ENCODE results near the gene CARS2.
A peak's percentile ranks its signal among the peaks of the same experiment; 100 is the strongest.

CARS2 gene

GRCh38 chr13:110683203-110683883 is 22.6 kb downstream of the CARS2 start:
- H3K36me3 Mint-ChIP-seq (ENCODE audit: low read depth) = peaks cover 49% of the 10 kb centered on the region
- no peak overlapping the region for H3K4me3 Mint-ChIP-seq
- no peaks in the 10 kb centered on the region for H3K27me3 Mint-ChIP-seq (ENCODE audit: low read depth, poor library complexity)
- H3K27ac Mint-ChIP-seq = no peak overlapping the region
- H3K9me3 Mint-ChIP-seq = no peaks in the 10 kb centered on the region
- peaks cover 7% of the 10 kb centered on the region for H3K4me1 Mint-ChIP-seq
- TF ChIP-seq CTCF (IDR thresholded peaks at IDR 0.05) = peak; percentile 15
- DNase-seq = no peak

GRCh38 chr13:110682746-110683145 is 23.2 kb downstream of the CARS2 start:
- no peaks in the 10 kb centered on the region for H3K27me3 Mint-ChIP-seq (ENCODE audit: low read depth, poor library complexity)
- no peak overlapping the region for H3K27ac Mint-ChIP-seq
- DNase-seq = no peak
- peaks cover 52% of the 10 kb centered on the region for H3K36me3 Mint-ChIP-seq (ENCODE audit: low read depth)
- no peak overlapping the region for H3K4me3 Mint-ChIP-seq
- peaks cover 7% of the 10 kb centered on the region for H3K4me1 Mint-ChIP-seq
- no peaks in the 10 kb centered on the region for H3K9me3 Mint-ChIP-seq
- no peak for TF ChIP-seq CTCF (IDR thresholded peaks at IDR 0.05)

GRCh38 chr13:110681868-110682550 is 23.9 kb downstream of the CARS2 start:
- Mint-ChIP-seq H3K27me3 (ENCODE audit: low read depth, poor library complexity) (no peaks in the 10 kb centered on the region), H3K9me3 (no peaks in the 10 kb centered on the region), H3K4me3 (no peak overlapping the region), H3K36me3 (ENCODE audit: low read depth) (peaks cover 54% of the 10 kb centered on the region), H3K4me1 (peaks cover 7% of the 10 kb centered on the region), H3K27ac (peak overlapping the region; percentile 44)
- TF ChIP-seq CTCF (IDR thresholded peaks at IDR 0.05) = no peak
- no peak for DNase-seq

- Mint-ChIP-seq H3K4me3 (no peak overlapping the region), H3K27me3 (ENCODE audit: low read depth, poor library complexity) (no peaks in the 10 kb centered on the region), H3K4me1 (peaks cover 7% of the 10 kb centered on the region), H3K36me3 (ENCODE audit: low read depth) (peaks cover 61% of the 10 kb centered on the region), H3K27ac (peak overlapping the region; percentile 95), H3K9me3 (no peaks in the 10 kb centered on the region)
- TF ChIP-seq CTCF (IDR thresholded peaks at IDR 0.05) = peak; percentile 40
- DNase-seq = peak; percentile 19
Observed at GRCh38 chr13:110680852-110681251, 25.1 kb downstream of the CARS2 start.

- Mint-ChIP-seq H3K27me3 (ENCODE audit: low read depth, poor library complexity) (no peaks in the 10 kb centered on the region), H3K27ac (peak overlapping the region; percentile 97), H3K36me3 (ENCODE audit: low read depth) (peaks cover 78% of the 10 kb centered on the region), H3K9me3 (peaks cover 21% of the 10 kb centered on the region), H3K4me3 (no peak overlapping the region), H3K4me1 (no peaks in the 10 kb centered on the region)
- TF ChIP-seq CTCF (IDR thresholded peaks at IDR 0.05) = no peak
- DNase-seq = no peak
Observed at GRCh38 chr13:110677731-110678545, 28.0 kb downstream of the CARS2 start.
